Hematopoietic multipotent progenitor cell treated with erythropoietin and hydrocortisone succinate and interleukin-3 and kit ligand, for 4 days (in vitro differentiated cells): ENCODE measurements around the gene GALNTL6.

Source experiments
- DNase-seq: peaks from one replicate; pipeline ENCODE4 v3.0.0-alpha.2; 2015

Gene GALNTL6

GRCh38 chr4:171812665-171813525, at the start of gene GALNTL6:
Gene GALNTL6 (plus strand): TSS chr4:171813404.
- DNase-seq, result peak; percentile 76

GRCh38 chr4:171765514-171765913, 47.7 kb upstream of the GALNTL6 start:
- DNase-seq, result no peak

GRCh38 chr4:171774642-171775190, 38.5 kb upstream of the GALNTL6 start:
- no peak for DNase-seq

GRCh38 chr4:171779301-171779700, 33.9 kb upstream of the GALNTL6 start:
- no peak for DNase-seq

- DNase-seq, result peak; percentile 16
Measured at GRCh38 chr4:171785388-171785787, 27.8 kb upstream of the GALNTL6 start.

- no peak for DNase-seq
Measured at GRCh38 chr4:171793723-171794122, 19.5 kb upstream of the GALNTL6 start.

- DNase-seq, result no peak
Measured at GRCh38 chr4:171794528-171794927, 18.7 kb upstream of the GALNTL6 start.

- DNase-seq, result no peak
Measured at GRCh38 chr4:171809854-171810253, 3.4 kb upstream of the GALNTL6 start.

- DNase-seq, result no peak
Measured at GRCh38 chr4:171812333-171812664, 905 bp upstream of the GALNTL6 start.

GRCh38 chr4:171813526-171814250, 484 bp downstream of the GALNTL6 start:
- DNase-seq, result no peak

- no peak for DNase-seq
Measured at GRCh38 chr4:171814545-171814944, 1.3 kb downstream of the GALNTL6 start.

GRCh38 chr4:171817026-171817425, 3.8 kb downstream of the GALNTL6 start:
- no peak for DNase-seq

- DNase-seq, result peak; percentile 39
Measured at GRCh38 chr4:171834640-171835039, 21.4 kb downstream of the GALNTL6 start.

GRCh38 chr4:171843456-171843855, 30.3 kb downstream of the GALNTL6 start:
- DNase-seq, result no peak

GRCh38 chr4:171846232-171846631, 33.0 kb downstream of the GALNTL6 start:
- peak; percentile 85 for DNase-seq

- no peak for DNase-seq
Measured at GRCh38 chr4:171846893-171847292, 33.7 kb downstream of the GALNTL6 start.

- no peak for DNase-seq
Measured at GRCh38 chr4:171847751-171848150, 34.5 kb downstream of the GALNTL6 start.

GRCh38 chr4:171849686-171850222, 36.5 kb downstream of the GALNTL6 start:
- DNase-seq, result no peak

- no peak for DNase-seq
Measured at GRCh38 chr4:171851295-171851694, 38.1 kb downstream of the GALNTL6 start.

GRCh38 chr4:171857302-171858012, 44.3 kb downstream of the GALNTL6 start:
- DNase-seq, result peak; percentile 57

GRCh38 chr4:171875291-171875690, 62.1 kb downstream of the GALNTL6 start:
- DNase-seq, result peak; percentile 1

GRCh38 chr4:171876636-171877035, 63.4 kb downstream of the GALNTL6 start:
- DNase-seq, result no peak

- DNase-seq, result no peak
Measured at GRCh38 chr4:171880136-171880535, 66.9 kb downstream of the GALNTL6 start.
